Measurements from ENCODE around the gene LVRN.

- TF ChIP-seq RAD21 (IDR thresholded peaks at IDR 0.05; ENCODE audit: low read length), result no peak
- no peak for TF ChIP-seq CHD1 (IDR thresholded peaks at IDR 0.05; ENCODE audit: low read depth, low read length)
- TF ChIP-seq CEBPB (IDR thresholded peaks at IDR 0.05; ENCODE audit: low read depth, low read length), result no peak
- no peak for TF ChIP-seq POLR2A (IDR thresholded peaks at IDR 0.05; ENCODE audit: low read depth, low read length)
These were observed 16.5 kb downstream of the LVRN start for GRCh38 chr5:115978779-115979178.
